Keratinocyte (primary cell): ENCODE data around the gene C3orf20.

Experiments used
- CTCF ChIP-seq, 3 experiments: IDR thresholded peaks in 1 of 3; conservative IDR thresholded peaks in 1 of 3; optimal IDR thresholded peaks in 1 of 3; 2 replicates in 2 of 3; 3 replicates in 1 of 3; pipeline versions ENCODE3 to v1.5.1; 2011; ENCODE audit warnings: low read length in 3 of 3, mild to moderate bottlenecking in 3 of 3, moderate library complexity in 2 of 3, control low read depth in 1 of 3, inconsistent platforms in 1 of 3; ENCODE audit not compliant: insufficient read depth in 2 of 3; ENCODE audit errors: extremely low read depth in 1 of 3
- EZH2 ChIP-seq: IDR thresholded peaks from one replicate; pipeline ENCODE4 v1.6.1; 2012; ENCODE audit warnings: inconsistent platforms, mild to moderate bottlenecking, low read length, moderate library complexity

GRCh38 chr3:14757153-14757700 is 82.3 kb downstream of the C3orf20 start:
- no peak for TF ChIP-seq CTCF (optimal IDR thresholded peaks at IDR 0.05 in 1 of 3, IDR thresholded peaks at IDR 0.05 in 1 of 3, conservative IDR thresholded peaks at IDR 0.05 in 1 of 3; ENCODE audit: extremely low read depth in 1 of 3, insufficient read depth in 2 of 3, low read length in 3 of 3)
- TF ChIP-seq EZH2, result no peak
